OCI-LY7 (cell line): ENCODE results near the gene FTO. TPM values are rescaled to one million over a fixed set of nuclear protein-coding genes. Genes with fewer than 3 reads are reported as not detected.

Experiments used
- BruUV-seq: library from RNA; stranded (reverse); fragments of 400-500 nt; replicated peaks from 2 replicates; lab custom pipeline; 2021; lab: Mats Ljungman, UMichigan
- CTCF ChIA-PET: fragments of 300-600 bp; sonication (Branson Sonifier 250); formaldehyde crosslinking; loops from one replicate; lab custom pipeline; 2022; ENCODE audit warnings: antibody characterized with exemption; ENCODE audit not compliant: unreplicated experiment; lab: Charles Lee
- POLR2A ChIA-PET: fragments of 300-600 bp; sonication (Branson Sonifier 250); formaldehyde crosslinking; loops from one replicate; lab custom pipeline; 2022; ENCODE audit warnings: antibody characterized with exemption; lab: Charles Lee
- DNase-seq: peaks from one replicate; pipeline ENCODE4 v3.0.0-alpha.2; 2015; ENCODE audit warnings: low spot score
- H2AFZ ChIP-seq: fragments of 200-600 bp; sonication (generic), shearing (Covaris generic); 2 replicates; pipeline ENCODE4 v1.6.1; 2014; ENCODE audit warnings: mild to moderate bottlenecking, antibody characterized with exemption, low read length, moderate library complexity
- H3K27ac ChIP-seq: fragments of 200-600 bp; sonication (generic); 2 replicates; pipeline ENCODE4 v1.5.1; 2014; ENCODE audit warnings: mixed run types, low read depth, mild to moderate bottlenecking, moderate library complexity, low read length, inconsistent platforms; ENCODE audit not compliant: poor library complexity, severe bottlenecking
- H3K36me3 ChIP-seq: fragments of 200-600 bp; sonication (generic); 2 replicates; pipeline ENCODE4 v1.6.1; 2014; ENCODE audit warnings: mild to moderate bottlenecking, antibody characterized with exemption, low read length, moderate library complexity, mixed read lengths; ENCODE audit not compliant: insufficient read depth
- H3K4me1 ChIP-seq: fragments of 200-600 bp; sonication (generic); 2 replicates; pipeline ENCODE4 v1.5.1; 2014; ENCODE audit warnings: mild to moderate bottlenecking, low read length; ENCODE audit not compliant: insufficient read depth, poor library complexity, severe bottlenecking
- H3K4me2 ChIP-seq: fragments of 200-600 bp; sonication (generic); 2 replicates; pipeline ENCODE4 v1.6.1; 2014; ENCODE audit warnings: mild to moderate bottlenecking, low read length
- H3K4me3 ChIP-seq: fragments of 200-600 bp; sonication (generic); 2 replicates; pipeline ENCODE4 v1.5.1; 2014; ENCODE audit warnings: mild to moderate bottlenecking, low read depth, low read length; ENCODE audit not compliant: poor library complexity, severe bottlenecking
- H3K79me2 ChIP-seq: fragments of 200-600 bp; sonication (generic); 2 replicates; pipeline ENCODE4 v1.6.1; 2016; ENCODE audit warnings: low read depth, mild to moderate bottlenecking, low read length, moderate library complexity, mixed read lengths; ENCODE audit not compliant: insufficient read depth
- H3K9me2 ChIP-seq: fragments of 200-600 bp; sonication (generic); 2 replicates; pipeline ENCODE4 v1.6.1; 2016; ENCODE audit warnings: mild to moderate bottlenecking, low read length, mixed read lengths; ENCODE audit not compliant: insufficient read depth
- H3K9me3 ChIP-seq: fragments of 200-600 bp; sonication (generic); 2 replicates; pipeline ENCODE4 v1.6.1; 2014; ENCODE audit warnings: mild to moderate bottlenecking, mixed run types, low read length, mixed read lengths
- H4K20me1 ChIP-seq: fragments of 200-600 bp; sonication (generic); 2 replicates; pipeline ENCODE4 v1.6.1; 2014; ENCODE audit warnings: mild to moderate bottlenecking, antibody characterized with exemption, low read length, moderate library complexity, mixed read lengths; ENCODE audit not compliant: insufficient read depth
- CTCF ChIP-seq: fragments of 200-600 bp; sonication (generic); conservative IDR thresholded peaks from 2 replicates; pipeline ENCODE4 v1.5.1; 2014; ENCODE audit warnings: mild to moderate bottlenecking, antibody characterized with exemption, low read length, moderate library complexity, mixed read lengths
- EZH2phosphoT487 ChIP-seq: fragments of 200-600 bp; sonication (generic); IDR thresholded peaks from 2 replicates; pipeline ENCODE4 v1.6.1; 2018; ENCODE audit warnings: low read depth, borderline replicate concordance, mild to moderate bottlenecking, mixed run types, antibody characterized with exemption, low read length, moderate library complexity, mixed read lengths
- intact Hi-C: fragments of 100-400 bp; cut with micrococcal nuclease; formaldehyde crosslinking; loops from one replicate; pipeline ENCODE4 v1.10.0; 2022; ENCODE audit not compliant: unreplicated experiment
- total RNA-seq, 2 experiments: library from RNA; depleted of rRNA in 1 of 2; stranded (reverse); fragments of >200 nt in 1 of 2; shearing (Covaris generic) in 1 of 2; gene quantifications; 2 replicates each; pipeline ENCODE4 v1.2.3, GENCODE V29; 2014 to 2022

FTO gene
- total RNA-seq, 2 experiments from 2014 or later, result 57.1 to 68.0 TPM

GRCh38 chr16:53711390-53711789 lies 7.4 kb downstream of the FTO start:
- Histone ChIP-seq H3K9me2 (no peaks in the 10 kb centered on the region), H3K4me1 (no peaks in the 10 kb centered on the region), H3K4me2 (no peak overlapping the region), H3K9me3 (no peaks in the 10 kb centered on the region), H3K4me3 (no peak overlapping the region), H3K36me3 (peaks cover 8% of the 10 kb centered on the region; the same call in 1 of the 2 replicates), H3K27ac (no peak overlapping the region), H2AFZ (no peak overlapping the region), H3K79me2 (peaks cover 28% of the 10 kb centered on the region; the same call in 1 of the 2 replicates), H4K20me1 (peaks cover 12% of the 10 kb centered on the region)
- POLR2A ChIA-PET, result interaction anchor here (0.7 kb wide), 1 partner anchor 9 kb away, joined by 4 read pairs; no protein-coding TSS in a partner anchor
- intact Hi-C loops, result no loop called here
- TF ChIP-seq CTCF (no peak), EZH2phosphoT487 (no peak)
- DNase-seq, result no peak
- CTCF ChIA-PET, result no interaction called here
- BruUV-seq, result no TSS peak

GRCh38 chr16:53712065-53712464 lies 8.1 kb downstream of the FTO start:
- intact Hi-C loops, result no loop called here
- H3K4me3 ChIP-seq, result no peak overlapping the region
- DNase-seq, result no peak
- H3K4me2 ChIP-seq, result no peak overlapping the region
- POLR2A ChIA-PET, result no interaction called here
- TF ChIP-seq EZH2phosphoT487 (no peak), CTCF (no peak)
- H3K27ac ChIP-seq, result no peak overlapping the region
- H2AFZ ChIP-seq, result no peak overlapping the region
- no TSS peak for BruUV-seq
- H3K4me1 ChIP-seq, result no peaks in the 10 kb centered on the region
- H3K9me2 ChIP-seq, result no peaks in the 10 kb centered on the region
- CTCF ChIA-PET, result no interaction called here
- H3K9me3 ChIP-seq, result no peaks in the 10 kb centered on the region
- peaks cover 8% of the 10 kb centered on the region; the same call in 1 of the 2 replicates for H3K36me3 ChIP-seq
- H4K20me1 ChIP-seq, result peaks cover 12% of the 10 kb centered on the region
- peaks cover 31% of the 10 kb centered on the region; the same call in 1 of the 2 replicates for H3K79me2 ChIP-seq

GRCh38 chr16:53713403-53714204 lies 9.6 kb downstream of the FTO start:
- no peaks in the 10 kb centered on the region for H3K36me3 ChIP-seq
- H3K4me1 ChIP-seq, result no peaks in the 10 kb centered on the region
- intact Hi-C loops, result no loop called here
- H3K4me3 ChIP-seq, result no peak overlapping the region
- peaks cover 12% of the 10 kb centered on the region for H4K20me1 ChIP-seq
- DNase-seq, result no peak
- no peak for TF ChIP-seq CTCF
- no peak for TF ChIP-seq EZH2phosphoT487
- H3K27ac ChIP-seq, result no peak overlapping the region
- H3K79me2 ChIP-seq, result peaks cover 31% of the 10 kb centered on the region
- BruUV-seq, result no TSS peak
- H2AFZ ChIP-seq, result no peak overlapping the region
- H3K9me3 ChIP-seq, result no peaks in the 10 kb centered on the region
- ChIA-PET CTCF (no interaction called here), POLR2A (no interaction called here)
- no peaks in the 10 kb centered on the region for H3K9me2 ChIP-seq
- no peak overlapping the region for H3K4me2 ChIP-seq
